ENCODE results near the gene LRP1B. TPM values are rescaled to one million over a fixed set of nuclear protein-coding genes. Genes with fewer than 3 reads are reported as not detected.

LRP1B gene
- polyA plus RNA-seq, 1 donor, result 3.7 TPM

GRCh38 chr2:141569941-141570340 lies 560.9 kb downstream of the LRP1B start:
- no peak for DNase-seq

GRCh38 chr2:141565597-141565996 lies 565.2 kb downstream of the LRP1B start:
- no peak for DNase-seq

GRCh38 chr2:141560723-141561122 lies 570.1 kb downstream of the LRP1B start:
- no peak for DNase-seq

- no peak for DNase-seq
Observed at GRCh38 chr2:141557329-141558095, 573.3 kb downstream of the LRP1B start.

- DNase-seq, result no peak
Observed at GRCh38 chr2:141555876-141556470, 574.8 kb downstream of the LRP1B start.

GRCh38 chr2:141554810-141555209 lies 576.0 kb downstream of the LRP1B start:
- no peak for DNase-seq

- no peak for DNase-seq
Observed at GRCh38 chr2:141534666-141535362, 596.0 kb downstream of the LRP1B start.

- DNase-seq, result no peak
Observed at GRCh38 chr2:141529659-141530058, 601.2 kb downstream of the LRP1B start.

GRCh38 chr2:141528990-141529389 lies 601.8 kb downstream of the LRP1B start:
- DNase-seq, result no peak

- DNase-seq, result no peak
Observed at GRCh38 chr2:141526760-141527159, 604.1 kb downstream of the LRP1B start.

GRCh38 chr2:141524777-141525176 lies 606.0 kb downstream of the LRP1B start:
- DNase-seq, result no peak

- DNase-seq, result no peak
Observed at GRCh38 chr2:141523199-141523598, 607.6 kb downstream of the LRP1B start.

- DNase-seq, result no peak
Observed at GRCh38 chr2:141522702-141523101, 608.1 kb downstream of the LRP1B start.

- no peak for DNase-seq
Observed at GRCh38 chr2:141522048-141522447, 608.8 kb downstream of the LRP1B start.

GRCh38 chr2:141519906-141520305 lies 610.9 kb downstream of the LRP1B start:
- DNase-seq, result no peak

GRCh38 chr2:141517852-141518421 lies 612.9 kb downstream of the LRP1B start:
- no peak for DNase-seq

GRCh38 chr2:141517180-141517851 lies 613.5 kb downstream of the LRP1B start:
- DNase-seq, result no peak

- DNase-seq, result no peak
Observed at GRCh38 chr2:141515931-141516330, 614.9 kb downstream of the LRP1B start.

GRCh38 chr2:141513853-141514252 lies 617.0 kb downstream of the LRP1B start:
- DNase-seq, result no peak

GRCh38 chr2:141508806-141509595 lies 621.8 kb downstream of the LRP1B start:
- no peak for DNase-seq

- no peak for DNase-seq
Observed at GRCh38 chr2:141508086-141508752, 622.6 kb downstream of the LRP1B start.

Measured in hindlimb muscle (tissue), 1 donor.